ENCODE data around the gene SRSF12.

SRSF12 gene

DNA sequence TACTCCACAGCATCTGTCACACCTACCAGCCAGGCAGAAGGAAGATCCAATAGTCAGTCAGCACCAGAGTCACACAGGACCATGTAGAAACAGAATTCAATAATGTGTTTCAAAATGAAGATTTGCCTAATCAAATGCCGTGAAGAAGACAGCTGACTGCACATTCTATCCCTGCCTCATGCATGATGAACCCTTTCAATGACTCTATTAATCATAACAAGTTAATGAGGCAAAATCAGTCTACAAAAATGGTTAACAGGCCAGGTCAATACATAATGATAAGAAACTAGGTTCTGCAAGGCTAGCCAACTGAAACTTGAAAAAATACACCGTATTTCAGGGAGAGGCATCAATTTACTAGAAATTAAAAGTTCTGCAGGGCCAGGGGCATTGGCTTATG lies 44.0 kb downstream of the SRSF12 start:
- no peak for DNase-seq
- in situ Hi-C loops (cut with HindIII; ENCODE audit: low pct_ligation_motif_present, low sequenced_read_pairs): no loop called here
- Histone ChIP-seq H3K4me3 (ENCODE audit: low read depth, low read length) (no peak overlapping the region), H3K27me3 (replicated peaks) (no peaks in the 10 kb centered on the region), H3K27ac (no peak overlapping the region), H3K36me3 (replicated peaks) (no peaks in the 10 kb centered on the region)
- TF ChIP-seq, protein P1, sequence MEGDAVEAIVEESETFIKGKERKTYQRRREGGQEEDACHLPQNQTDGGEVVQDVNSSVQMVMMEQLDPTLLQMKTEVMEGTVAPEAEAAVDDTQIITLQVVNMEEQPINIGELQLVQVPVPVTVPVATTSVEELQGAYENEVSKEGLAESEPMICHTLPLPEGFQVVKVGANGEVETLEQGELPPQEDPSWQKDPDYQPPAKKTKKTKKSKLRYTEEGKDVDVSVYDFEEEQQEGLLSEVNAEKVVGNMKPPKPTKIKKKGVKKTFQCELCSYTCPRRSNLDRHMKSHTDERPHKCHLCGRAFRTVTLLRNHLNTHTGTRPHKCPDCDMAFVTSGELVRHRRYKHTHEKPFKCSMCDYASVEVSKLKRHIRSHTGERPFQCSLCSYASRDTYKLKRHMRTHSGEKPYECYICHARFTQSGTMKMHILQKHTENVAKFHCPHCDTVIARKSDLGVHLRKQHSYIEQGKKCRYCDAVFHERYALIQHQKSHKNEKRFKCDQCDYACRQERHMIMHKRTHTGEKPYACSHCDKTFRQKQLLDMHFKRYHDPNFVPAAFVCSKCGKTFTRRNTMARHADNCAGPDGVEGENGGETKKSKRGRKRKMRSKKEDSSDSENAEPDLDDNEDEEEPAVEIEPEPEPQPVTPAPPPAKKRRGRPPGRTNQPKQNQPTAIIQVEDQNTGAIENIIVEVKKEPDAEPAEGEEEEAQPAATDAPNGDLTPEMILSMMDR (IDR thresholded peaks at IDR 0.05; ENCODE audit: low read depth, low read length, missing control alignments): no peak

DNA sequence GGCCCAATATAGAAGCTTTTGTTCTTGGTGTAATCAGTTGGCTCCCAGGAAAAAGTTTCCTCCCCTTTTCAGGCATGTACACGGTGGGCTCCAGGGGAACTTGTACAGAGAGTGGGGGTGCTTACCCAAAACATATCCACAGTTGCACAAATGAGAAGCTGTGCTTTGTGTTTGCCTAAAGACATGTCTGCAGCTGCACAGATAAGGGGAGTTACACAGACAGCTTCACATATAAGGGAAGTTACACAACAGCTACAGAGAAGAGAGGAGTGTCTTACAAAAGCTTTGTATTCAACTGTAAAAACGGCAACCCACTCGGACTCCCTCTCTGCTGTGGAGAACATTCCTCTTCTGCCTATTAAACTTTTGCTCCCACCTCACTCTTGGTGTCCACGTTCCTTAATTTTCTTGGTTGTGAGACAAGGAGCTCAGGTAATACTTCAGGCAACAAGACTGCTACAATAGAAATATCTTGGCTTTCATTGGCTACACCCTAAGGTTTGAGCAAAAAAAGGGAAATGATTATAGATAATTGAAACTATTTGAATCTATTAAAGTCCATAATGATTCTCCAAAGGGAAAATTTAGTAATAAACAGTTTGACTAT lies 44.8 kb downstream of the SRSF12 start:
- Histone ChIP-seq H3K27ac (no peak overlapping the region), H3K27me3 (replicated peaks) (no peaks in the 10 kb centered on the region), H3K36me3 (replicated peaks) (no peaks in the 10 kb centered on the region), H3K4me3 (ENCODE audit: low read depth, low read length) (no peak overlapping the region)
- in situ Hi-C loops (cut with HindIII; ENCODE audit: low pct_ligation_motif_present, low sequenced_read_pairs): no loop called here
- TF ChIP-seq, protein P1 (IDR thresholded peaks at IDR 0.05; ENCODE audit: low read depth, low read length, missing control alignments): no peak
- DNase-seq: no peak

DNA sequence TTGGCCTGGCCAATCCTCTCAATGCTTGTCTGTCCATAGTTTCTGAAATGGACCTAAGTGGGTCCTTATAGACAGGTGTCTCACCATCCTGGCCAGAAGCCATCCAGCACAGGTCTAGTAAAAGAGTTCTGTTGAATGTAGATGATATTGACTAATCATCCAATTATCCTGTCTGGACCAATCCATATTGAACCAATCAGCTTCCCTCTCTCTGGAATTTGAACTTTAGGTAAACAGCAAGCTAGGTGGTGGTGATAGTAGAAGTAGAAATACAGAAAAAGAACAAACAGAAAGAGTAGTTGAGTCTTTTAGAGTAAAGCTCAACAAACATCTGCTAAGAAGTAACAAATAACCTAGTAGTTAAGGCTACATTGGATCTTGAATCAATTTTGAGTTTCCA lies 46.8 kb downstream of the SRSF12 start:
- in situ Hi-C loops (cut with HindIII; ENCODE audit: low pct_ligation_motif_present, low sequenced_read_pairs): no loop called here
- no peak overlapping the region for H3K27ac ChIP-seq
- DNase-seq: no peak
- no peaks in the 10 kb centered on the region for H3K36me3 ChIP-seq (replicated peaks)
- TF ChIP-seq, protein P1 (IDR thresholded peaks at IDR 0.05; ENCODE audit: low read depth, low read length, missing control alignments): no peak
- no peaks in the 10 kb centered on the region for H3K27me3 ChIP-seq (replicated peaks)
- H3K4me3 ChIP-seq (ENCODE audit: low read depth, low read length): no peak overlapping the region

DNA sequence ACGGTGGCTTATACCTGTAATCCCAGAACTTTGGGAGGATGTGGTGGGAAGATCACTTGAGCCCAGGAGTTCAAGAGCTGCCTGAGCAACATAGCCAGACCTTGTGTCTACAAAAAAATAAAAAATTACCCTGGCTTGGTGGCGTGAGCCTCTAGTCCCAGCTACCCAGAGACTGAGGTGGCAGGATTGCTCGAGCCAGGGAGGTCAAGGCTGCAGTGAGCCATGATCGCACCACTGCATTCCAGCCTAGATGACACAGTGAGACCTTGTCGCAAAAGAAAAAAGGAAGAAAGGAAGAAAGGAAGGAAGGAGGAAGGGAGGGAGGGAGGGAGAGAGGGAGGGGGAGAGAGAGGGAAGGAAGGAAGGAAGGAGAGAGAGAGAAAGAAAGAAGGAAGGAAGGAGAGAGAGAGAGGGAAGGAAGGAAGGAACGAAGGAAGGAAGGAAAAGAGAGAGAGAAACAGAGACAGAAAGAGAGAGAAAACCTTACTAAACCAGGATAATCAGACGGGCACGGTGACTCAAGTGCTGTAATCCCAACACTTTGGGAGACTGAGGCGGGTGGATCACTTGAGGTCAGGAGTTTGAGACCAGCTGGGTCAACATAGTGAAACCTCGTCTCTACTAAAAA lies 48.2 kb downstream of the SRSF12 start:
- TF ChIP-seq, protein P1 (IDR thresholded peaks at IDR 0.05; ENCODE audit: low read depth, low read length, missing control alignments): no peak
- in situ Hi-C loops (cut with HindIII; ENCODE audit: low pct_ligation_motif_present, low sequenced_read_pairs): no loop called here
- no peak overlapping the region for H3K27ac ChIP-seq
- DNase-seq: no peak
- H3K4me3 ChIP-seq (ENCODE audit: low read depth, low read length): no peak overlapping the region
- no peaks in the 10 kb centered on the region for H3K36me3 ChIP-seq (replicated peaks)
- no peaks in the 10 kb centered on the region for H3K27me3 ChIP-seq (replicated peaks)

DNA sequence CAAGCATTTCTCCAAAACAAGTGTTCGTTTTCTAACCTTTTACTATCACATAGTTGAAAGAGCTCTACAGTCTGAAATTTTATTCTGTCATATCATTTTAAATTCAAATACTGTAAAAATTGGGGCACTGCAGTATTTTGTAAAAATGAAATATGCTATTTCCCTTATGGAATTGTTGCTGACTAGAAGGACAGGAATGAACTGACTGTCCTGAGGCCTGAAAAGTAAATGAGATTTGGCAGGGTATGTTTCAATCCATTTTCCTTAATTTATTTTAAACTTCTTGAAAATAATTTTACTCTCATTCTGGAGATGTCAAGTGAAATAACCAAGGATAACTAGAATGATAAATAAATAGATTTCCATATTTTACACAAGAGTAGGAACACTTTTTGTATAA lies 49.2 kb downstream of the SRSF12 start:
- in situ Hi-C loops (cut with HindIII; ENCODE audit: low pct_ligation_motif_present, low sequenced_read_pairs): no loop called here
- no peaks in the 10 kb centered on the region for H3K27me3 ChIP-seq (replicated peaks)
- TF ChIP-seq, protein P1 (IDR thresholded peaks at IDR 0.05; ENCODE audit: low read depth, low read length, missing control alignments): no peak
- H3K36me3 ChIP-seq (replicated peaks): no peaks in the 10 kb centered on the region
- H3K27ac ChIP-seq: no peak overlapping the region
- no peak for DNase-seq
- no peak overlapping the region for H3K4me3 ChIP-seq (ENCODE audit: low read depth, low read length)

DNA sequence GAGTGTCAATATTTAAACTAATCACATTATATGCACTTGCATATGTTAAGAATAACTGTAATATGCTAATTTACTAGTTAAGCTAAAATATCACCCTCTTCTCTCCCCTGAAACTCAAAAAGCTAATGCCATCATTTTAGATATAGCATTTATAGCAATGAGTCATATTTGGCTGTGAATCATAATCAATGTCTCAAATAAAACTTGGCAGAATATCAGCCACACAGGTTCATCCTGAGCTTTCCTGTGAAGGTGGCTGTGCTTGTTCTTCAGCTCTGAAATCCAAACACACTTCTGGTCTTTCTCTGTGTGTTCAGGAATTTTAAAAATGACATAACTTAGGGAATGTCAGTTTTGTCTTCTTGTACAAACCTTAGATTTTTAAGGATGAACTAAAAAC lies 50.1 kb downstream of the SRSF12 start:
- TF ChIP-seq, protein P1 (IDR thresholded peaks at IDR 0.05; ENCODE audit: low read depth, low read length, missing control alignments): no peak
- no peak overlapping the region for H3K4me3 ChIP-seq (ENCODE audit: low read depth, low read length)
- no peak overlapping the region for H3K27ac ChIP-seq
- no peaks in the 10 kb centered on the region for H3K36me3 ChIP-seq (replicated peaks)
- no peaks in the 10 kb centered on the region for H3K27me3 ChIP-seq (replicated peaks)
- in situ Hi-C loops (cut with HindIII; ENCODE audit: low pct_ligation_motif_present, low sequenced_read_pairs): no loop called here
- DNase-seq: no peak

All from brain microvascular endothelial cell (primary cell).